ENCODE measurements around the gene NUS1.
"Not testable (repeated sequence)": the region's sequence is repeated elsewhere in the genome, so short reads cannot be mapped to it uniquely, and the experiment has no call there.

The NUS1 gene

GRCh38 chr6:117718895-117719294, 43.6 kb downstream of the NUS1 start:
- no peak for DNase-seq

- DNase-seq, result not testable (repeated sequence)
Measured at GRCh38 chr6:117721520-117721919, 46.3 kb downstream of the NUS1 start.

GRCh38 chr6:117728626-117729025, 53.4 kb downstream of the NUS1 start:
- DNase-seq, result no peak

GRCh38 chr6:117729613-117730012, 54.3 kb downstream of the NUS1 start:
- no peak for DNase-seq

GRCh38 chr6:117733341-117733740, 58.1 kb downstream of the NUS1 start:
- no peak for DNase-seq

- DNase-seq, result no peak
Measured at GRCh38 chr6:117739869-117740268, 64.6 kb downstream of the NUS1 start.

- no peak for DNase-seq
Measured at GRCh38 chr6:117740605-117741004, 65.3 kb downstream of the NUS1 start.

- DNase-seq, result not testable (repeated sequence)
Measured at GRCh38 chr6:117750675-117751074, 75.4 kb downstream of the NUS1 start.

Measured in COR-L47 (cell line).